ENCODE results near the gene KRT34.
"Not testable (repeated sequence)": the region's sequence is repeated elsewhere in the genome, so short reads cannot be mapped to it uniquely, and the experiment has no call there.

KRT34 gene

DNA sequence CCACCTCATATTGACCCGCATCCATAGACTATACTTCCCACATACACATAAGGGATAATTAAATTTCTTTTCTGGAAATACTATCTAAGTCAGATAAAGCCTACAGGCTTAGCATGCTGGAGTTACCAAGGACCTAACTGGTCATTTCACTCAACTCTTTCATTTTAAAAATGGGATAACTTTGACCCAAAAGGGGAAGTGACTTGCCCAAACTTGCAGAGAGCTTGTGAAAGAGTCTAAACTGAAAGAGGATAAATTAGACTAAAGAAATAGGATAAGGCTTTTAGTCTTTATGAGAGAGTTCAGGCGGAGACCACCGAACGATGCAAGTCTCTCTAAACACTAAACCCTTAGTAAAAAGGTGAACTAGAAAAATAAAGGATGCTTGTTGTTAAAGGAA, 27.6 kb downstream of the KRT34 start:
- TF ChIP-seq GATA3 (IDR thresholded peaks at IDR 0.05; ENCODE audit: low read depth, low read length) (no peak), GATA2 (IDR thresholded peaks at IDR 0.05; ENCODE audit: low read depth, low read length) (no peak)

DNA sequence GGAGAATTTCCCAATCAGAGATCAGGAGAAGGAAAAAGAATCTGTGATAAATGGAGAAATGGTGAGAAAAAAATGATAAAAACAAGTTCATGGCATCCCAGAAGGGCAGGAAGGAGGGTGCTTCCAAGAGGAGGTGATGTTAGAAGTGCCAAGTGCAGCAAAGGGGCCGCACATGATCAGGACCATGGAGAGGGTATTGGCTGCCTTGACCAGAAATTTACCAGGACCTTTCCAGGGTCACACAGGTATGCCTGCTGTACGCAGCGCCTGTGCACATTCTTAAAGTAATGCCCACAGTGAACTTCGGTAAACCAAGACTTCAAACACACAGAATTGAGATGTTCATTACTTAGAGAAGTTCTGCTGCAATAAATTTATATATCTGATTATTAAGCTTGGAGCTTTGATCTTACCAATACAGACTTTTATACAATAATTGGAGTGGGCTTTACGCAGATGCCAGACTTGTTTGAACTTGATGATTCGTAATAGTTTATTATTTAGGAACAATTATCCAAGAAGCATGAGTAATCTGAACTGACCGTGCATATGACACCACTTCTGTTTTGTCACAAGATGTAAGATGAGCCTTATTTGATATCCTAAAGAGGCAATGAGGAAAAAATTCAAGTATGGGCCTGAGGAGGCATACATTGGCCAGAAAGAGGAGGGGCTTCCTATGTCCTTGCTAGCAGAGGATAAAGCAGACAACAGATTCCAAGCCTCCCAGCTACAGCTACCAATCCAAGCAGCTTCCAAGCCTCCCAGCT, 29.3 kb downstream of the KRT34 start:
- TF ChIP-seq GATA3 (IDR thresholded peaks at IDR 0.05; ENCODE audit: low read depth, low read length), result no peak
- no peak for TF ChIP-seq GATA2 (IDR thresholded peaks at IDR 0.05; ENCODE audit: low read depth, low read length)

DNA sequence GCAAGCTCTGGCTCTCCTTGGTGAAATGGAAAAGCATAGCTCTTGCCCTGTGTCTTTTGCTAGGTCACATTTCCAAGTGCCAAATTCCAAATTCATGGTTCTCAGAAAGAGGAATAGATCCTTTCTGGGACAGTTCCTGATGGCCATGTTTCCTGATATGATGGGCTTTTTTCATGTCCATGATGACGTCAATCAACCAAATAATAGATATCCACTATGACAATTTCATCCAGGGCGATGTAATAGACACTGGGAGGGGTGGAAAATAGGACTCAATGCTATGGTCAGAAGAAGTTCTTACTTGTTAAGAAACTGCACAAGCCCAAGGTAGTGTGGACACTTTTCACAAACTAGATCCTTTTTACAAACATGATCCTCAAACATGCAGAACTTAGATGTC, 30.9 kb downstream of the KRT34 start:
- TF ChIP-seq GATA3 (IDR thresholded peaks at IDR 0.05; ENCODE audit: low read depth, low read length) (no peak), GATA2 (IDR thresholded peaks at IDR 0.05; ENCODE audit: low read depth, low read length) (no peak)

DNA sequence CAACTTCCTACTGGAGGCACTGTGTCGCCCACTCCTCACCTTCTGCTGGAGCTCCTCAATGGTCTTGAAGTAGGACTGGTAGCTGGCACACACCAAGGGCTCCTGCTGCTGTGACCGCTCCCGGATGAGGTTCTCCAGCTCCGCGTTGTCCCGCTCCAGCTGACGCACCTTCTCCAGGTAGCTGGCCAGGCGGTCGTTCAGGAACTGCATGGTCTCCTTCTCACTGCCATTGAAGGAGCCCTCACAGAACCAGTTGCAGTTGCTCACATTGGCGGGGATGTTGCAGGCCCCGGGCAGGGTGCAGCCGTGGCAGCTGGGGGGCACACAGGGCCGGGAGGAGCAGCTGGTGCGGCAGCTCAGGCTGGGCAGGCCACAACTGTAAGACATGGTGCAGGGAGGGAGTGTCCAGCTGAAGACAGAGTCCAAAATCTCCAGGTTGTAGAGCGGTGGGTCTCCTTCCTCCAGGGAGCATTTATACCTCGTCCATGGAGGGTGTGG, 31.7 kb downstream of the KRT34 start, which contains the start of gene KRT33A:
TSS of gene KRT33A (minus strand) at position 448 of the 498 bp plus-strand sequence. CDS start at position 387, 61 bp downstream.
- TF ChIP-seq GATA3, GATA2 (IDR thresholded peaks at IDR 0.05; ENCODE audit: low read depth, low read length): not testable (repeated sequence)

- TF ChIP-seq GATA2 (IDR thresholded peaks at IDR 0.05; ENCODE audit: low read depth, low read length) (no peak), GATA3 (IDR thresholded peaks at IDR 0.05; ENCODE audit: low read depth, low read length) (no peak)
Observed at GRCh38 chr17:41347869-41348760, 34.0 kb downstream of the KRT34 start.

DNA sequence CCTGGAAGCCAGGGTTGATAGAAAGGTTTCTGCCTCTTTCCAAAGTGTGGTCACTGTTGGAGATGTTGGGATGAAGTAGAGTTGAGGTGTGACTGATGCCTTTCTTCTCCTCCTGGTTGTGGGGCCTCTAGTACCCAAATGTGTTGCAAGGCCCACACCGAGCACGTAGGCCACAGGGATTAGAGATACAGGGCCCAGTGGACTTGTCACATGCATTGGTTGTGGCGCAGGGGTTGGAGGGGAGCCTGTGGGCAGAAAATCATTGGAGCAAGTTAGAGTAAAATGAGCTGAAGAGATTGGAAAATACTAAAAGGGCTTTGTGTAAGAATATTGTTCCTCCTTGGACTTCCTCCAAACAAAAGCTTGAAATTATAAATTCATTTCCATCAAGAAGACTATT, 36.1 kb downstream of the KRT34 start:
- TF ChIP-seq GATA2 (IDR thresholded peaks at IDR 0.05; ENCODE audit: low read depth, low read length) (no peak), GATA3 (IDR thresholded peaks at IDR 0.05; ENCODE audit: low read depth, low read length) (no peak)

DNA sequence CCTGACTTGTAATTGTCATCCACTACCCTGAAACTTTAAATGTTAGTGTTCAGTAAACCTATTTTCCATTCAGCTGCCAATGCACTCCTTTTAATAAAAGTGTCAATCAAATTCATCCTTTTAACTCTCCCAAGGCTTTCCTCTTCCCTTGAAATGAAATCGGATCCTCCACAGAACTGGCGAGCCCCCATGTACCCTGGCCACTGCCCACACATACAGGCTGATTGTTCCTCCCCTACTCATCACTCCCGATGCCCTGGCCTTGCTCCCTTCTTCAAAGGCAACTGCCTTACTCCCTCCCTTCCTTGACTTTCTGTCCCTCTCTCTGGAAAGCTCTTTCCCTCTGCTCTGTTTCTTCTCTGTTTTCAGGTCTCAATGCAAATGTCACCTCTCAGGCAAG, 39.1 kb downstream of the KRT34 start:
- TF ChIP-seq GATA3 (IDR thresholded peaks at IDR 0.05; ENCODE audit: low read depth, low read length) (no peak), GATA2 (IDR thresholded peaks at IDR 0.05; ENCODE audit: low read depth, low read length) (no peak)

DNA sequence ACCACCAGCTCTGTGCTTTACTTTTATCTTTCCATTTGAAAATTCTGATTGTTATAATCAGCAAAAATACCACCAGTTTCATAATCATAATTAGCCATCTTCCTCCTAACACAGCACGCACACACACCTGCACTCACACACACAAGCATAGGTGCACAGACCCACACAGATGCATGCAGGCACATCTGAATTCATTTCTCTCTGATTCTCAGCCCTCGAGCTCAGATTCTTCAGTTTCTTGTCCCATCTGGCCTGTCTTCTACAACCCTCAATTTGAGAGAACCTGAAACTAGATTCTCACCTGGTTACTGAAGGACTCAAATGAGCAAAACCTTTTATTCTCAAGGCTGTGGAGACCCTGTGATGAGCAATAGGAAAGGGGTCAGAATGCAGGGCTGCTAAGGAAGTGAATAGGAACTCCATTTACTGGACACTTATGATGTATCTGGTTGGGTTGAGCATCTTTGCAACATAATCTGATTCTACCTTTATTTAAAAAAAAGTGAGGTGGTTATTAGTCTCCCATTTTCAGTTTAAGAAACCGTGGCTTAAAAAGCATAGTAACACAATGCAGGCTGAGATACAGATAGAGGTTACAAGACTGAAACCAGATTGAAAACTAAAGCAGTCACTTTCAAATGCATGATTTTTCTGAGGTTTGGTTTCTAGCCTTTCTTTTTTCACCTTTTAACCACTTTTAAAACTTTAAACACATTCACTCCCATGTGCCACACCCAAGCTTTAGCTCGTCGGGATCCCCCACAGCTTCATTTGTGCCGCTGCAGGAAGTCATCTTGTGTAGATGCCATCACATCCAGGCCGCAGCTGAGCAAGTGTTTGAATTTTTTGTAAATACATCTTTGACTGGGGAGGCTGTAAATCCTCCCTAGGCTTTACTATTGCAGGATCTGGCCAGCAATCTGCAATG, 40.9 kb downstream of the KRT34 start:
- TF ChIP-seq GATA2 (IDR thresholded peaks at IDR 0.05; ENCODE audit: low read depth, low read length), result no peak
- TF ChIP-seq GATA3 (IDR thresholded peaks at IDR 0.05; ENCODE audit: low read depth, low read length), result no peak

DNA sequence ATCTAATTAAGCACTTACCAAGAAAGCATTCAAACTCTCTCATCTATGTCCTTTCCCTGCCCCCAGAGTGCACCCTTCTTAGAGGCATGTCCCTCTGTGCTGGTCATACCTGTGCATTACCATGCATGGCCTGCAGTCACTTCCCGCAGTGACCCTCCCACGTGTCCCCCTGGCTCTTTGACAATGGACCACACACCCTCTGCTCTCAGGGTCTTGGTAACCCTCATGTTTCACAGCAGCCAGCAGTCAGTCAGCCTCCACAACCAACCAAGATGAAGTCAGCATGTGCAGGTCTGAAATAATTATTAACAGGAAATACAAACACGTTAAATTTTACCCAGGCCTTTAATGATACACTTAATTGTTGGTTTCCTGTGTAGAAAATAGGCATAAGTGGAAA, 41.6 kb downstream of the KRT34 start:
- TF ChIP-seq GATA3 (IDR thresholded peaks at IDR 0.05; ENCODE audit: low read depth, low read length) (no peak), GATA2 (IDR thresholded peaks at IDR 0.05; ENCODE audit: low read depth, low read length) (no peak)

DNA sequence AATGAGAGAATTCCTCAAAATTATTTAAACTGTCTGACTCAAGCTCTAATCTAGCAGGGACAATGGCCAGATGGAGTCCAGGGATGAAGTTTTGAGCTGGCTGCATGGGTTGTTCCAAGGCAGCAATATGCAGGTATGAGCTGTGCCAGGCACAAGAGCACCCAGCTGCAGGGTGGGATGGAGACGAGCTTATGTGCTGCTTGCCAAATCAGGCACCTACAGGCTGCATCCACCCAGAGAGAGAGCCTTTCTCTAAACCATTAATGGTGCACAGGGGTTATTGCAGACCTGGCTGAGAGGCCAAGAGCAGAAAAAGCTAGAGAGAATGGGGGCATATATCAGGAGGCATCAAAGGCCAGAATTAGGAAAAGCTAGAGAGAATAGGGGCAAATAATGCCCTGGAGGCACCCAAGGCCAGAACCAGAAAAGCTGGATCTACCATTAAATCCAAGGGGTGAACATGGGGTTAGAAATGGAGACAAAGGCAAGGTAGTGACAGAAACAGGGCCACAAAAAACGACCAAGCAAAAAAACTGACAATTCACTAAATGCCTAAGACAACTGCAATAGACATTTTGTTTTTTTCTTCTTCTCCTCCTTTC, 42.4 kb downstream of the KRT34 start:
- TF ChIP-seq GATA3 (IDR thresholded peaks at IDR 0.05; ENCODE audit: low read depth, low read length), result no peak
- no peak for TF ChIP-seq GATA2 (IDR thresholded peaks at IDR 0.05; ENCODE audit: low read depth, low read length)

- TF ChIP-seq GATA3 (IDR thresholded peaks at IDR 0.05; ENCODE audit: low read depth, low read length) (no peak), GATA2 (IDR thresholded peaks at IDR 0.05; ENCODE audit: low read depth, low read length) (no peak)
Observed at GRCh38 chr17:41338961-41339485, 43.1 kb downstream of the KRT34 start.

DNA sequence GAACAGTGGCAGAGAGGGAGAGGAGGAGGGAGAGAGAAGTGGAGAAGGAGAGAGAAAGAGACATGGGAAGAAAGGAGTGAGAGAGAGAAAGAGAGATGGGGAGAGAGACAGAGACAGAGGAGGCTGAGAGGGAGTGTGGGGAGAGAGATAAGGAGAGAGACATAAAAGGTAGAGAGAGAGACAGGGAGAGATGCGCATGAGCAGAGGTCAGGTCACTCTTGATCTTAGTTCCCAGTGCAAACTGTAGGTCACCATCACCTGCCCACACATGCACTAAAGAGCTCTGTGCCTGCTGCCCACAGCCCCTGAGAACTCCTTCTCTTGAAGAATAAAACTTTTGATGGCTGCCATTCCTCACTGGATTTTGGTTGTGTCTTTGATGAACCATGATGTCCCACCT, 46.4 kb downstream of the KRT34 start:
- TF ChIP-seq GATA2 (IDR thresholded peaks at IDR 0.05; ENCODE audit: low read depth, low read length) (no peak), GATA3 (IDR thresholded peaks at IDR 0.05; ENCODE audit: low read depth, low read length) (no peak)

Data from SH-SY5Y (cell line).